Gastrocnemius medialis (tissue), 4 donors: Measurements from ENCODE around the gene DDR2. TPM values are rescaled to one million over a fixed set of nuclear protein-coding genes. Genes with fewer than 3 reads are reported as not detected.
"Not testable (repeated sequence)": the region's sequence is repeated elsewhere in the genome, so short reads cannot be mapped to it uniquely, and the experiment has no call there.

ENCODE experiments used
- ATAC-seq, 2 donors: fragments of 150-250 bp; one replicate each; pipeline ENCODE4 v1.9.1; 2016
- DNase-seq, 2 donors: peaks; one replicate each; pipeline ENCODE4 v3.0.0-alpha.2; 2019
- H3K27ac ChIP-seq, 4 donors: fragments of 200-600 bp; sonication (generic); 1 replicate in 1 of 4; 2 replicates in 3 of 4; pipeline ENCODE4 v1.5.1; 2016 to 2018; ENCODE audit warnings: mild to moderate bottlenecking in 2 of 4, moderate library complexity in 1 of 4
- H3K27me3 ChIP-seq, 3 donors: fragments of 200-600 bp; sonication (generic) in 2 of 3; 1 replicate in 1 of 3; 2 replicates in 2 of 3; pipeline versions ENCODE4 v1.5.1 to v1.6.0; 2016 to 2019; ENCODE audit warnings: mild to moderate bottlenecking in 1 of 3, moderate library complexity in 1 of 3
- H3K36me3 ChIP-seq, 2 donors: fragments of 200-600 bp; sonication (generic) in 1 of 2; one replicate each; pipeline ENCODE4 v1.5.1; 2017 to 2018
- H3K4me1 ChIP-seq, 2 donors: fragments of 200-600 bp; sonication (generic) in 1 of 2; one replicate each; pipeline ENCODE4 v1.5.1; 2016 to 2017; ENCODE audit warnings: mild to moderate bottlenecking in 2 of 2
- H3K4me3 ChIP-seq, 4 donors: fragments of 200-600 bp; sonication (generic) in 3 of 4; 1 replicate in 1 of 4; 2 replicates in 3 of 4; pipeline ENCODE4 v1.5.1; 2016 to 2019; ENCODE audit warnings: mild to moderate bottlenecking in 2 of 4
- H3K9me3 ChIP-seq, 3 donors: fragments of 200-600 bp; sonication (generic) in 2 of 3; 1 replicate in 1 of 3; 2 replicates in 2 of 3; pipeline ENCODE4 v1.5.1; 2016 to 2019
- POLR2A ChIP-seq, 2 donors: fragments of 450-650 bp; IDR thresholded peaks; one replicate each; pipeline ENCODE4 v1.6.1; 2017; ENCODE audit warnings: antibody characterized with exemption in 2 of 2, mild to moderate bottlenecking in 2 of 2, moderate library complexity in 2 of 2
- in situ Hi-C, 4 donors: fragments of 200-750 bp; cut with MboI; loops; one replicate each; pipeline versions ENCODE4 v1.15.0 to v1.8.0; 2017; ENCODE audit warnings: low sequenced_read_pairs in 4 of 4
- intact Hi-C: fragments of 100-400 bp; cut with DNase I; formaldehyde crosslinking; loops from one replicate; pipeline ENCODE4 v1.15.1; 2023; ENCODE audit warnings: low total_unique reads
- total RNA-seq, 4 donors: library from RNA; depleted of rRNA; stranded (reverse); fragments of >200 nt; gene quantifications; one replicate each; pipeline versions ENCODE4 v1.1.0 to v1.2.3, GENCODE V29; 2016
- TF ChIP-seq, protein P1 (sequence below), 5 experiments: fragments of 450-650 bp in 3 of 5; fragments of 200-600 bp in 2 of 5; sonication (generic) in 2 of 5; IDR thresholded peaks in 4 of 5; conservative IDR thresholded peaks in 1 of 5; 1 replicate in 4 of 5; 2 replicates in 1 of 5; pipeline ENCODE4 v1.5.1; 2016 to 2019; ENCODE audit warnings: antibody characterized with exemption in 5 of 5, mild to moderate bottlenecking in 3 of 5, moderate library complexity in 3 of 5

DDR2 gene
- total RNA-seq, 4 donors from 2014 or later = 9.8 to 15.4 (median 10.6) TPM

DNA sequence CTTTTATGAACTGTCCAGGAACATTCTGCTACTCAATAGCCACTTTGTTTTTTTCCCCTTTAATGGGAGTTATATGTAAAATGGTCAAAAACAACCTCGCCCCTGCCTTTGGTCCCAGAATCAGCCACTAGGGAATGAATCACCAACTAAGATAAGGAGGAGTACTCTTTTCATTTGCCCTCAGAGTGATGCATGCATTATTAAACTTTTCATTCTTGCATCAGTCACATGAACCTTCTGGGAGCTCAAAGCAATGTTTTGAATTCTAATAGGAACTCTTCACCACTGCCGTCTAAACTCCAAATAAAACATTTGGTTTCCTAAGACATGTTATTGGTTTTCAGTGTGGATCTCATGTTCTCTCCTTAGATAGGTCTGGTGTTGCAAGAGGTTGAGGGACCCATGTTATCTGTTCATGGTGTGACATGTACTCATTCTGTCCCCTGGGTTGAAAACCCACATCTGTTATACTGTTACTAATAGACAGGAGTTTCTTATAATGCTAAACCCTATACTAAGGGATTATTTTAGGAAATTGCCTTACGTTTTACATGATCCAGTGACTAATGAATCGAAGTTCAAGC lies 140.4 kb downstream of the DDR2 start:
- TF ChIP-seq POLR2A (IDR thresholded peaks at IDR 0.05) = no peak
- TF ChIP-seq, protein P1, sequence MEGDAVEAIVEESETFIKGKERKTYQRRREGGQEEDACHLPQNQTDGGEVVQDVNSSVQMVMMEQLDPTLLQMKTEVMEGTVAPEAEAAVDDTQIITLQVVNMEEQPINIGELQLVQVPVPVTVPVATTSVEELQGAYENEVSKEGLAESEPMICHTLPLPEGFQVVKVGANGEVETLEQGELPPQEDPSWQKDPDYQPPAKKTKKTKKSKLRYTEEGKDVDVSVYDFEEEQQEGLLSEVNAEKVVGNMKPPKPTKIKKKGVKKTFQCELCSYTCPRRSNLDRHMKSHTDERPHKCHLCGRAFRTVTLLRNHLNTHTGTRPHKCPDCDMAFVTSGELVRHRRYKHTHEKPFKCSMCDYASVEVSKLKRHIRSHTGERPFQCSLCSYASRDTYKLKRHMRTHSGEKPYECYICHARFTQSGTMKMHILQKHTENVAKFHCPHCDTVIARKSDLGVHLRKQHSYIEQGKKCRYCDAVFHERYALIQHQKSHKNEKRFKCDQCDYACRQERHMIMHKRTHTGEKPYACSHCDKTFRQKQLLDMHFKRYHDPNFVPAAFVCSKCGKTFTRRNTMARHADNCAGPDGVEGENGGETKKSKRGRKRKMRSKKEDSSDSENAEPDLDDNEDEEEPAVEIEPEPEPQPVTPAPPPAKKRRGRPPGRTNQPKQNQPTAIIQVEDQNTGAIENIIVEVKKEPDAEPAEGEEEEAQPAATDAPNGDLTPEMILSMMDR (IDR thresholded peaks at IDR 0.05 in 4 of 5, conservative IDR thresholded peaks at IDR 0.05 in 1 of 5) = no peak
- Histone ChIP-seq H3K36me3 (no peaks in the 10 kb centered on the region), H3K4me3 (no peak overlapping the region), H3K9me3 (no peaks in the 10 kb centered on the region), H3K27me3 (no peaks in the 10 kb centered on the region), H3K4me1 (no peaks in the 10 kb centered on the region), H3K27ac (no peak overlapping the region)
- DNase-seq = no peak
- in situ Hi-C loops = no loop called here
- intact Hi-C loops = no loop called here
- peak; percentile 60 for ATAC-seq

DNA sequence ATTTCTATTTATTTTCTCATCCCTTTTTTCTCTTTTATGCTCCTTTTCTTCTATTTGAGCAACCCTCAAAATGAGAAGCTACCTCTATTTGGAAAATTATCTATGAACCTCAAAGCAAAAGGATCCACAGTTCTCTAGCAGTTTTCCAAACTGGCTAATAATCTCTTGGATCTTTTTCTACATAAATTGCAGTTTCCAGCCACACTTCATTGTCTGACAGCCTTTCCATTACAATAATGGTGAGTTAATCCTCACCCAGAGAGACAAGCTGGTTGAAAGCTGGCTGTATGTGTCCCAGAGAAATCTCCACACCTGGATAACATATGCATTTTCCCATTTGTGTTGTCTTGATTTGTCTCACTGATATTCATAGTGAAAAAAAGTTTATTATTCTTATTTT lies 141.7 kb downstream of the DDR2 start:
- no peaks in the 10 kb centered on the region for H3K9me3 ChIP-seq

DNA sequence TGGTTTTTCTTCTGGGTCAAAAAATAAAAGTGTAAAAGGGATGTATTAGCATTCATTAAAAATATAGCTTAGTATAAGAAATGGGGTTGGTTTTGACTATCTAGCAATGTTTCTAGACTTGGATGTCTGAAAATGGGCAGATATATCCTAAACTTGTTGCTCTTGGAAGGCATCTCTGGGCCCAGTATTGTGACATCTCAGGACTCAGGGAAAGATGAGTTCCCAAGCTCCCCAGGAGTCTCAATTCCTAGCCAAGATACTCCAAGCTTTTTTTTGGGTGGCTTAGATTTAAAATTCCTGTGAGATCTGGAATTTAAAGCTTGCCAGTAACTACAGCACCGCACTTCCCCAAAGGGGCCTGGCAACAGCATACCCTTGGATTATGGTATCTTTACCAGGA lies 146.8 kb downstream of the DDR2 start:
- Histone ChIP-seq H3K4me1 (no peaks in the 10 kb centered on the region), H3K27me3 (no peaks in the 10 kb centered on the region), H3K4me3 (no peak overlapping the region), H3K27ac (no peak overlapping the region), H3K36me3 (no peaks in the 10 kb centered on the region), H3K9me3 (no peaks in the 10 kb centered on the region)
- in situ Hi-C loops (loop anchor here in 1 of 4 donors (25.0 kb wide), 1 partner anchor 167 kb away; no protein-coding TSS in a partner anchor), intact Hi-C loops (no loop called here)
- ATAC-seq (no peak), DNase-seq (no peak)
- no peak for TF ChIP-seq POLR2A (IDR thresholded peaks at IDR 0.05)
- TF ChIP-seq, protein P1 (IDR thresholded peaks at IDR 0.05 in 4 of 5, conservative IDR thresholded peaks at IDR 0.05 in 1 of 5) = no peak

More for the DNA sequence above, 141.7 kb downstream of the DDR2 start:
- Histone ChIP-seq H3K27ac (no peak overlapping the region), H3K27me3 (no peaks in the 10 kb centered on the region), H3K36me3 (no peaks in the 10 kb centered on the region), H3K4me3 (no peak overlapping the region), H3K4me1 (no peaks in the 10 kb centered on the region)
- in situ Hi-C loops = no loop called here
- no peak for TF ChIP-seq POLR2A (IDR thresholded peaks at IDR 0.05)
- TF ChIP-seq, protein P1 (IDR thresholded peaks at IDR 0.05 in 4 of 5, conservative IDR thresholded peaks at IDR 0.05 in 1 of 5) = no peak
- DNase-seq (no peak), ATAC-seq (no peak)
- intact Hi-C loops = no loop called here

DNA sequence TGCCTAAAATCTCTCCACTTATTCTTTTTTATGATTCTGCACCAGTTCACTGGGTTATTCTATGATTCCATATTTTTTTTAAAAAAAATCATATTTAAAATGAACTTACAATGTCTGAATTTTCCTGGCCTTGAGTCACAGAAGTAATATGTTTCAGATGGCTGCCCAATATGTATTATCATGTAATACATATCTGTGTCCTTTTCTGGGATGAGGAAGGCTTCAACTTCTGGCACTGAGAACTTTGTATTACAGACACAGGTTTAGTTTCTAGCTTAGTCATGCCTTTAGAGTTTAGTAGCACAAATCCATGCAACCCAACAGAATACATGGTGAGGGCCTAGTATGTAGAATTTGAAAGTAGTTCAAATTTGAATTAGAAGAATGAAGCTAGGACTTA lies 150.4 kb downstream of the DDR2 start:
- Histone ChIP-seq H3K4me3 (no peak overlapping the region), H3K4me1 (no peaks in the 10 kb centered on the region), H3K9me3 (no peaks in the 10 kb centered on the region), H3K36me3 (no peaks in the 10 kb centered on the region), H3K27me3 (no peaks in the 10 kb centered on the region), H3K27ac (no peak overlapping the region)
- TF ChIP-seq, protein P1 (IDR thresholded peaks at IDR 0.05 in 4 of 5, conservative IDR thresholded peaks at IDR 0.05 in 1 of 5) = no peak
- in situ Hi-C loops (loop anchor here in 1 of 4 donors (25.0 kb wide), 1 partner anchor 170 kb away; no protein-coding TSS in a partner anchor), intact Hi-C loops (no loop called here)
- DNase-seq (no peak), ATAC-seq (no peak)

DNA sequence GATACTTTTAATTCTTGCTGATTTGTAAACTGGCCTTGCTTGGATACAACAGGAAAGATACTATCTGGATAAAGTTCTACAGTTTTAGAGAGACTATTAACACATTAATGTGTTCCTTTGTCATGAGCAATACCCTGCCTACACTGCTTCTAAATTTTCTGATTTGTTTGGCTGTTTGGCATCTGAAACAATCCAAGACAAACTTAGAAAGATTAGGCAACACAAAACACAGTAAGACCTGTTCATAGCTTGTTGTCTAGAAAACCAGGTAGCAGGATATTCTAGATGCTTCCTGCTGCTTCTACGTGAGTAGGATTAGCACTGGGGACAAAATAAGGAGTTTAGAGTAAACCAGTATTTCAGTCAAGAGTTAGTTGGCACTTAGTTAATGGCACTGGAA lies 152.7 kb downstream of the DDR2 start:
- intact Hi-C loops = not testable (repeated sequence)
- in situ Hi-C loops = loop anchor here in 1 of 4 donors (25.0 kb wide), 1 partner anchor 173 kb away; no protein-coding TSS in a partner anchor

DNA sequence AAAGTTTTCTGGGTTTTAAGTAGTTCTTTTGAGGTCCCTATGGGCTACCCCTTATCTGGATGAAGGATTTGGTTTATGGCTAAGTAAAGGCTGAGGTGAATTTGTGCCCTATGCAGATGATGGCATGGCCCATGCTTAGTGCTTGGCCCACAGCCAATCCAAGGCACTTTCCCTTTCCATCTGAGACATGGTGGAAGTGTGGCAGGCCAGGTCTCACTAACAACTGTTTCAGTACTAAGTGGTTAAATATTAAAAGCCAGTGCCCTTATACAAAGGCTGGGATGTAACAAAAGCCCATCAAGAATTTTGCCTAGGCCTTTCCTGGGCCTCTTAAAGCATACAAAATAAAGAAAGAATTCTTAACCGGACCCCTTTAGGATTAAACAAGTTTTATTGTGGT lies 156.5 kb downstream of the DDR2 start:
- in situ Hi-C loops = loop anchor here in 1 of 4 donors (25.0 kb wide), 1 partner anchor 176 kb away; no protein-coding TSS in a partner anchor
- ATAC-seq, H3K4me1 ChIP-seq, H3K27me3 ChIP-seq, intact Hi-C loops, H3K9me3 ChIP-seq, DNase-seq, H3K36me3 ChIP-seq, H3K27ac ChIP-seq, H3K4me3 ChIP-seq: not testable (repeated sequence)

More for the DNA sequence above, 152.7 kb downstream of the DDR2 start:
- H3K9me3 ChIP-seq, DNase-seq, H3K36me3 ChIP-seq, ATAC-seq, H3K27me3 ChIP-seq, H3K4me1 ChIP-seq, H3K27ac ChIP-seq, H3K4me3 ChIP-seq: not testable (repeated sequence)
